Activated CD4-positive, alpha-beta T cell treated with anti-CD3 and anti-CD28 coated beads, Interleukin-10, Interleukin-2, amounts not matched to agents 100 ng/mL and 50 ng/mL, durations not matched to agents 16 hours and 8 hours (primary cell): Measurements from ENCODE around the gene GPRC5B.

Experiments used
- DNase-seq: peaks from one replicate; pipeline ENCODE4 v3.0.0-alpha.2; 2020

GPRC5B gene

DNA sequence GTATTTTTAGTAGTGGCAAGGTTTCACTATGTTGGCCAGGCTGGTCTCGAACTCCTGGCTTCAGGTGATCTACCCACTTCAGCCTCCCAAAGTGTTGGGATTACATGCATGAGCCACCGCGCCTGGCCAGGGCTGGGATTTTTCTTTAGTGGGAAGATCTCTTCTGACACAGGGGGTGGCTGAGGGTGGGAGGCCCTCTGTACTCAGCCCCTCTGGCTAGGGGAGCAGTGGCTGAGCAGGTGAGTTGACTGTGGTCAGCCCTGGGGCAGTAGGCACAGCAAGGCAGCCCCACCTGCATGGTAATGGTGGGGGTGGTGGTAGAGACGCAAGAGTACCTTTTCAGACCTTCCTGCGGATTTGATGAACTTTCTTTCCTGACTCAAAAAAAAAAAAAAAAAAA is 12.3 kb upstream of the GPRC5B start:
- DNase-seq = no peak

DNA sequence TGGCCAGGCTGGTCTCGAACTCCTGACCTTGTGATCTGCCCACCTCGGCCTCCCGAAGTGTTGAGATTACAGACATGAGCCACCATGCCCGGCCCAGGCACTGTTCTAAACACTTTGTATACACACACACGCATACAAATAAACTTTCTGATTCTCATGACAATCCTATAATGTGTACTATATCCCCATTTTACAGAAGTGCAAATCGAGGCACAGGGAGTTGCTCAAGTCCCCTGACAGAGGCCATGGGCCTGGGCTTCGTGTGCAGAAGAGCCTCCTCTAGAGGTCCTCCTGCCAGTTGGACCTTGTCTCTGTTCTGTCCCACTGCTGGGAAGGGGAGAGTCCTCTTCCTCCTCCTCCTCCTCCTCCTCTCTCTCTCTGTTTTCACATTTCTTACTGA is 9.9 kb upstream of the GPRC5B start:
- no peak for DNase-seq

DNA sequence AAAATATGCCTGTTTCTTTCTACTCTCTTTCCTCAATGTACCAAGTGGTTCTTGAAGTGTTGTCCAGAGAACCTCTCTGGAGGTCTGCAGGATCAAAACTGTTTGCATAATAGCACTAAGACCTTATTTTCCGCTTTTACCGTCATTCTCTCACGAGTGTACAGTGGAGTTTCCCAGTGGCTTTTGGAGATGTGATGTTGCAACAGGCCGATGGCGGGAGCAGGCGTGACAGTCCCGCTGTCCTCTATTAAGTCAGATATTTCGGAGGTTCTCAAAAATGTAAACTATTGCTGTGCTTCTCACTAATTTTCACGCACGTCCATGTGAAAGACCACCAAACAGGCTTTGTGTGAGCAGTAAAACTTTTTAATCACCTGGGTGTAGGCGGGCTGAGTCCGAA is 8.3 kb upstream of the GPRC5B start:
- no peak for DNase-seq

- DNase-seq = no peak
Measured at GRCh38 chr16:19890901-19891300, 6.3 kb upstream of the GPRC5B start.

DNA sequence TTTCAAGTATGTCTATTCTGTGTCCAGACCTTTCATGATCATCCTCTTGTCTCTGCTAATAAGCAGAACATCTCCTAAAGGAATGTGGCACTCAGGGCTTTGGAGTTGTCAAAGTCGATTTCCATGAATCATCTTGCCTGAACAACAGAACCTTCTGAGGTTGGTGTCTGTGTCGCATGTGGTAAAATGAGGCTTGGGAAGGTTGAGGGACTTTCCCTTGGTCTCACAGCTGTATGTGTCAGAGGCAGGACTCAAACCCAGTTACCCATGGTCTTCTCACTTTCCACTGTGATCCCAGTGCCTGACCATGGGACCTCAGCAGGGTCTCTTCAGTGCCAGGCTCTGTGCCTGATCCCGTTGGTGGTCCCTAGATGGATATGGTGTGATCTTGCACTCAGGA is 4.2 kb upstream of the GPRC5B start:
- DNase-seq = peak; percentile 19

DNA sequence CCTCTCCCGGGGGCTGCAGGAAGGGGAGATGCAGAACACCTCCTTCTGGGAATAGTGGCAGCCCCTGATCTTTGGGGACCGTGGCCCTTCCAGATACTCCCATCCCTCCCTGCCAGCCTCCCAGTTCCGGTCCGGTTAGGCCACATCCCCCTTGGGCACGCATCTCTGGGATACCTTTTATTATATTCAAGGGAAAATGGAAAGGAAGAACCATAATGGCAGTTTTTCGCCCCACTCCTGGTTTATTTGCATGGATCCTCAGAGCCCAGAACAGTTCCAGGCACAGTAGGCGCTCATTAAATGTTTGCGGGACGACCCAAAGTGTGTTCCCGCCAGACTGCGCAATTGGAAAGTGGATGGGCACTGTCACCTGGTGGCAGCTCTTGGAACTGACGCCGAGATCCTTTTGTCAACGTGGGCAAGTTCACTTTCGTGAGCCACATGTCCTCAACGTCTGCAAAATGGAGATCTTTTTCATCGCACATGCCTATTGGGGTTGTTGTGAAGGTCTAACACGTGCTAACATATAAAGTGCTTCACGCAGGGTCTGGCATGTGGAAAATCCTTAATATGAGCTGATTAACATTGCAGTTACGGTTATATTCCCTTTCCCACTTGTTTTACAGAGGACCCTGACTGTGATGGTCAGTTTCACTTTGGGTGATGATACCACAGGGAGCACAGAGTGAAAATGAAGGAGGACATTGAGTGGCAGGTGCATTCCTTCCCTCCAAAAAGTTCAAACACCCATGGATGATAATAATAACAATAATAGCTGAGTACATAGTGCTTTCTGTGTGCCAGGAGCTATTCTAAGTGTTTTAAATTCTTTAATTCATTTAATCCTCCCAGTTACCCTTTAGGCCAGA is 1.7 kb upstream of the GPRC5B start:
- DNase-seq = peak; percentile 86

DNA sequence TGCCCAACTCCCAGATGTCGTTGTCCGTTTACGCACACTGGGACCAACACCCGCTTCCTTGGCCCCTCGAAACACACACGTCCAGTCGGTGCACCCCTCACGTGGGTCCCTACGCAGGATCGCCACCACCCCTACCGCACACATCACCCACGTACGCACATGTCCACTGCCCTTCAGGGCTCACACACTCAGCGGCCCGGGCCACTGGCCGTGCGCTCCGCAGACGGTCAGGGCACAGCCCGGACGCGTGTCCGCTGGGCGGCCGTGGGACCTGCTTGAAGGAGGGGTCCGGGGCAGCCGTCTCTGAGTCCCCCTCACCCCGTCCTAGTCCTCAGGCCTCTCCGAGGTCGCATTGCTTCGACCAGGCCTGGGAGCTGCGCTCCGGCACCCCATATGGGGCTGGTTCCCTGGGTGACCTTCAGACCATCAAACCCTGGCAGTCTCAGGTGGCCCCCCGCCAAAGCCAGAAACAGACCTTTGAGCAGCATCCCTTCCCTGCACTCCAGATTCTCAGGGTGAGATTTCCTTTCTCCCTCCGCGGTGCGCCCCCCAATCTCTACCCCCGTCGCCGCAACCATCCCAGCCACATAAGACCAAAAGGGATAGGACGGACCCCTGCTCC is 914 bp upstream of the GPRC5B start:
- DNase-seq = no peak

- DNase-seq = no peak
Measured at GRCh38 chr16:19883966-19884485, 622 bp downstream of the GPRC5B start.

DNA sequence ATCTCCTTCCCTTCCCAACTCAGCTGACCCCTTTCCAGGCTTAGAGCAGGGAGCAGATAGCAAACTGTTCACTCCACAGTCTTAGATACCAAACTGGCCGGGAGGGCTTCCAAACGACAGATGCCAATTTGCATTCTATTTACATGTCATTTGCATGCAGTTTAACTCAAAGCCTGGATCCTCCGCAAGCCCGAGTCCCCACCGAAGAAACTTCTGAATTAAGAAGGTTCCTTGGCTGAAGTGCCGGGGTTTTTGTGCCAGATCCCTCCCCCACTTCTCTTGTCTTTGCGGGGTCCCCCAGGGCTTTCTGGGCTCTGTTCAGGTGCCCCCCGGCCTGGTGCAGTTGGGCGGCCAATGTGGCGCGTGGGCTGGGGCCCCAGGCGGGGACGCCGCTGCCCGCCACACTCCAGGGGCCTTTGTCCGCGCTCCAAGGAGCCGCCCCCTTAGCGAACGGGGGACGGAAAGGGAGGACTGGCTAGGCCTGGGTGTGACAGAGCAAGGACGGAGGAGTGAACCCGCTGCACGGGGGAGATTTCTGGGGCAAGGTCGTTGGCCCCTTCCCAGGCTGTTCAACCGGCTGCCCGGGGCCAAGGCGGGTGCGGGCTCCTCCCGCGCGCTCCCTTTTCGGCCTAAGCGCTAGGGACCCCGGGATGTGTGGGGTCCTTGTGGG is 1.2 kb downstream of the GPRC5B start:
- DNase-seq = no peak

- DNase-seq = no peak
Measured at GRCh38 chr16:19882646-19883045, 2.0 kb downstream of the GPRC5B start.

DNA sequence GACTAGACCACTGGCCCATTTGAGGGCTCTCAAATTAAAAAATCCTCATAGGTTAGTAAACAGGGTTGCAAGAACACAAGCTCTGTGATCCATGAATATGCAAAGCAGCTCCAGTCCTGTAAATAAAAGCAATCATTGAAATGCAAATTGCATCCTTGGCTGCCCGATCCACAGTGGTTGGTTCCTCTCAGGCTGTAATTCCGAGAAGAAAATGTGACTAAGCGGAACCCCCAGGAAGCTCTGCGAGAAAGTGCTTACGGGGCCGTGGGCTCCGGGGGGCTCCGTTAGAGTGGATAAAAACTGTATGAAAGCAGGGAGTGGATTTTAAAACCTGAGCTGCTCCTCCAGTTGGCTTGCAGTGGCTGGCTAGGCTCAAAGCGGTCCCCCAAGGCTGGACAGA is 2.5 kb downstream of the GPRC5B start:
- DNase-seq = no peak

- DNase-seq = no peak
Measured at GRCh38 chr16:19881783-19882182, 2.9 kb downstream of the GPRC5B start.

- DNase-seq = no peak
Measured at GRCh38 chr16:19881028-19881427, 3.6 kb downstream of the GPRC5B start.

GRCh38 chr16:19879241-19879792 is 5.3 kb downstream of the GPRC5B start:
- no peak for DNase-seq

DNA sequence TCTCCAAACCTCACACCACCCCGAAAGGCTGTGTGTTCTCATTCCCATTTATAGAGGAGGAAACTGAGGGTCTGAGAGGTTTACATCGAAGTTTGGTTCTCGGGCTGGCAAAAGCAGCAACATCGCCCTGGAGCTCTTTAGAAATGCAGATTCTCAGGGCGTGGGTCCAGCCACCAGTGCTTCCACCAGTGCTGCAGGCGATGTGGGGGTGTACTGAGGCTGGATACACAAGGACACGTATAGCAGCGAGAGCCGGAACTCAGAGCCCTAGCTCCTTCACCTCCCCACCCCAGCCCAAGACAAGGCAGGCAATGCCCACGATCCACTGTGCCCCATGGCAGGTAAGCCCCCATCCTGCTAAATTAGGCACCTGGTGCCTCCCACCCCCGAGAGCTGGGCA is 5.9 kb downstream of the GPRC5B start:
- no peak for DNase-seq

DNA sequence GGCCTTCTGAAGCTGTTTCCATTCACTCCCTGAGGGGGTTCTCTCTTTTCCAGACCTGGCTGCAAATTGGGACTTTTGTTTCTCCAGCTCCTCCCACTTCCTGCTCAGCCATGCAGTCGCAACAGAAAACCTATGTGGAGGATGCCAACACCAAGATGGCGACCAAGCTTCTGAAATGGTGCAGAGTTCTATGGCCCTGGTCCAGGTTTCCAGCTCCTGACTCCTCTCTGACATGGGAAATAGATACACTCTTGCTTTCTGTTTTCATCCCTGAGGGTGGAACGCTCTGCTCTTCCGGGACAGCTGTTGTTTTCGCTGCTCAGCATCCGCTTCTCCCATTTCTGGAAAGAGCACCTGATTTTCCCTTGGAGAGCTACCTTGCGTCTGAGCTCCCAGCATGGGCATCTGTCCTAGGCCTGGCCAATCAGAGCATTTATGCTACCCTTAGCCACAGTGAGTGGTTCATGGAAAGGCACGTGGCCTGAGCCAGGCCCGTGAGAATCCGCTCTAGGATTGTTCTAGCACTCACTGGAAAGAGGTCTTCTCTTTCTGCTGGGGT is 8.1 kb downstream of the GPRC5B start:
- DNase-seq = no peak

- DNase-seq = no peak
Measured at GRCh38 chr16:19875900-19876299, 8.7 kb downstream of the GPRC5B start.

GRCh38 chr16:19874851-19875546 is 9.6 kb downstream of the GPRC5B start:
- DNase-seq = no peak

- no peak for DNase-seq
Measured at GRCh38 chr16:19874026-19874425, 10.6 kb downstream of the GPRC5B start.

GRCh38 chr16:19872935-19873334 is 11.7 kb downstream of the GPRC5B start:
- DNase-seq = no peak

GRCh38 chr16:19872179-19872863 is 12.3 kb downstream of the GPRC5B start:
- no peak for DNase-seq

DNA sequence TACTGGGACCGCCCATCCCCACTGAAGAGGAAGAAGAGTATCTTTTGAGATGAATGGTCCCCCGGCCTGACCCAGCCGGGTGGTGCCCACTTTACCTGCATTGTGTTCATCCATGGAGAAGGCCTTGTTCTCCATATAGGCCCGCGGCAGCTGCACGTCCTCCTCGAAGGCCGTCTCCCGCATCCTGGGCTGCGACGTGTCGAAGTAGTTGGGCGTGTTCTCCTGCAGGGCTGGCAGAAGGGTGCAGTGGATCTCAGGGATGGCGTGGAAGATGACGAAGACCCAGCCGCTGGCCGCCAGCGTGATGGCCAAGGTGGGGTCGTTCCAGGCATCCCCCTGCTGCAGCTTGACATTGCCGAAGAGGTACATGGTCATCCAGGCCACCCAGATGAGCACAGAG is 12.9 kb downstream of the GPRC5B start:
- DNase-seq = no peak
